ENCODE results near the gene XRN1.

GRCh38 chr3:142366434-142366833 is 81.4 kb downstream of the XRN1 start:
- TF ChIP-seq CTCF (IDR thresholded peaks at IDR 0.05; ENCODE audit: insufficient read depth, low read length) (peak; percentile 14), REST (IDR thresholded peaks at IDR 0.05; ENCODE audit: insufficient replicate concordance, low read depth) (no peak), GABPA (IDR thresholded peaks at IDR 0.05; ENCODE audit: low read depth) (no peak)

All from HL-60 (cell line).